ENCODE data around the gene DUSP28. TPM values are rescaled to one million over a fixed set of nuclear protein-coding genes. Genes with fewer than 3 reads are reported as not detected.

DUSP28 gene
- 10 to 100 TPM in 3 of 8 experiments, 1 to 10 TPM in 5; 4.4 to 11.2 (median 8.5) TPM for total RNA-seq

DNA sequence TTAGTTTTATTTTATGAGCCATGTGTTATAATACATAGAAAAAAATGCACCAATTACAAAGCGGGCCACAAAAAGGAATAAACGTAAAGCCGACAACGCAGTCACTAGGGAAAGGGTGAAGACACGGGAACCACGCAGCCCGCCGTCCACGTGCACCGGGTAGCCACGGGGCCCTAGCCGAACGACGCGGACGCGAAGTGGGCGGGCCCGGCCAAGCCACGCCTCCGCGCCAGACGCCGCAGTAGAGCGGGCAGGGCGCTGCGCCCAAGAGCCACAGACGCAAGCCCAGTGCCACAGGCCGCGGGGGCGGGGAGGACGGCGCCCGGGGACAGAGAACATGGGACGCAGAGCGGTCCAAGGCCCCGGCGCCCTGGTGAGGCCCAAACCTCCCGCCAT is at the start of gene DUSP28:
Gene DUSP28, plus strand, starts transcription at position 274 of the 396 bp plus-strand sequence. CDS start 328 bp downstream, outside the sequence.
- H3K4me3 ChIP-seq = peak within 1 kb of the TSS; percentile 52 to 81 (median 74)
- H3K4me1 ChIP-seq (replicated peaks in 1 of 2) = peaks cover 16 to 22% of the 10 kb centered on the region in 2 donors
- 0 to 1% (median 0%) methylated on average over 1 to 22 of the region's 39 CpGs; no CpG with 5 or more reads in 2 of the 10 experiments for WGBS, 10 experiments
- peak within 1 kb of the TSS; percentile 90 to 94 for H3K27ac ChIP-seq
- peak; percentile 55 to 77 (median 72) for ATAC-seq (replicated peaks in 6 of 8)
- in situ Hi-C loops (cut with MboI; ENCODE audit: low pct_unique_long_range_greater_than_20kb in 2 of 9, low sequenced_read_pairs in 9 of 9, unreplicated experiment in 9 of 9) = no loop called here

DNA sequence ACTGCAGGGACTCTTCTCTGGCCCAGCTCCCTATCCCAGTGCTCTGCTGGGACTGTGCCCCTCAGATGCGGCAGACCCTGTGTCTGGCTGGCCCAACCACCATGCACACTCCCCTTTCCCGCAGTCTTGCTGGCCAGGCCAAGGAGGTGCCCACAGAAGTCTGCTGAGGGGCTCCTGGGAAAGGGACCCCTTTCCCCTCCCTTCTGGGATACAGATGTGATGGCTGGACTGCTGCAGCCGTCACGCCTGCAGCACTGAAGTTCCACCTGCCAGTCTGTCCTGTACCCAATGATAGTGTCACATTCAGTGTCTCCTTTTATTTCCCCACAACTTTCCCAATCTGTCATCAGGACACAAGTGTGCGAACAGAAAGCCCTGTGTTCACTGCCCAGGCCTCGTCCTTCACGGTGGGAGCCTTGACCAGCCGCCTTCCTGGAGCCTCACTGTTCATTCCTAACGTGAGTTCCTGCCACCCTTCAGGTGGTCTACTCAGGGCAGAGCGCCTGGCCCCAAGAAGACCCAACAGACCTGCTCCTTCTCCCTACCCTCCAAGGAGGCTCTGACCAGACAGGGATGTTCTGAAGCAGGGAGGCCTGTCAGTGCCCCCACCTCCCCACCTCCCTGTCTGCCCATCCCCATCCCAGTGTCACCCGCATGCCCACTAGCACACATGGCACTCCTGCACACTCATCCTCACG is 49.5 kb upstream of the DUSP28 start:
- no peak overlapping the region for H3K27ac ChIP-seq
- WGBS, 10 experiments = 100% methylated on average over 2 of the region's 12 CpGs; no CpG with 5 or more reads in 9 of the 10 experiments
- in situ Hi-C loops (cut with MboI; ENCODE audit: low pct_unique_long_range_greater_than_20kb in 2 of 9, low sequenced_read_pairs in 9 of 9, unreplicated experiment in 9 of 9) = no loop called here
- ATAC-seq (replicated peaks in 6 of 8) = no peak
- H3K4me1 ChIP-seq (replicated peaks in 1 of 2) = peaks cover 0 to 4% of the 10 kb centered on the region in 2 donors
- no peak overlapping the region for H3K4me3 ChIP-seq

DNA sequence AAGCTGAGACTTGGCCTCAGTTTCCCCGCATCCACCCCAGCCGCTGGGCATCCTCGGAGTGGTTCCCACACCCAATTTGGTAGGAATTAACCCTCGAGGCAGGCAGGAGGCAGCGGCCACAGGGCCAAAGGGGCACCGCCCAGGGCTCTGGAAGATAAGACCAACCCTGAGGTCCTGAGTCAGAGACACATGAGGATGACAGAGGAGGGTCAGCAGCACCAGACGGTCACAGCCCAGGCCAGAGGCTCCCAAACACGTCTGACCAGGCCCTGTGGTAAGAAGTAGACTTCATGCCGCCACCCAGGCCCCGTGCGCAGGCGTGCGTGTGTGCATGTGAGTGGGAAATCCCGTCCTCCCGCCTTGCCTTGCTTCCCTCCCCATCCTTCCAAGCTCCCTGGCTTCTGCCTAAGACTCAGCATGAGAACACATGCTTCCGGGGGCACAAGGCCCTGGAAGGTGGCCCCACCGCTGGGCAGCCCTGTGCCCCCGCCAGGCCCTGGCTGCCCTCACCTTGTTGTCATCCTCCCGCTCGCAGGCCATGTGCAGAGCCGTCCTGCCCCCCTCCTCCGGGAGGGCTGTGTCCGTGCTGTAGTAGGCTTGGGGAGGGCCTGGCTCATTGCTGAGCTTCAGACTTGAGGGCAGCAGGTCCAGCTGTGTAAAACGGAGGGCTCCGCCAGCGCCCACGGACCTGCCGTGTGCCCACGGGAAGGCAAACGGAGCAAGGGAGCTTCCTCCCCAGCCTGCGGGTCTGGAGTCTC is 48.6 kb upstream of the DUSP28 start:
- Histone ChIP-seq H3K4me3 (no peak overlapping the region), H3K27ac (no peak overlapping the region), H3K4me1 (replicated peaks in 1 of 2) (peaks cover 0 to 4% of the 10 kb centered on the region in 2 donors)
- no peak for ATAC-seq (replicated peaks in 6 of 8)
- 70 to 100% (median 88%) methylated on average over 1 to 7 of the region's 31 CpGs; no CpG with 5 or more reads in 4 of the 10 experiments for WGBS, 10 experiments
- in situ Hi-C loops (cut with MboI; ENCODE audit: low pct_unique_long_range_greater_than_20kb in 2 of 9, low sequenced_read_pairs in 9 of 9, unreplicated experiment in 9 of 9) = no loop called here

- no peak for ATAC-seq (replicated peaks in 6 of 8)
- in situ Hi-C loops (cut with MboI; ENCODE audit: low pct_unique_long_range_greater_than_20kb in 2 of 9, low sequenced_read_pairs in 9 of 9, unreplicated experiment in 9 of 9) = no loop called here
- 90 to 100% (median 100%) methylated on average over 2 to 4 of the region's 11 CpGs; no CpG with 5 or more reads in 5 of the 10 experiments for WGBS, 10 experiments
Measured at GRCh38 chr2:240512109-240512485, 48.1 kb upstream of the DUSP28 start.

GRCh38 chr2:240512666-240513535 is 47.3 kb upstream of the DUSP28 start:
- no peak for ATAC-seq (replicated peaks in 6 of 8)
- H3K4me1 ChIP-seq (replicated peaks in 1 of 2) = peaks cover 0 to 4% of the 10 kb centered on the region in 2 donors
- in situ Hi-C loops (cut with MboI; ENCODE audit: low pct_unique_long_range_greater_than_20kb in 2 of 9, low sequenced_read_pairs in 9 of 9, unreplicated experiment in 9 of 9) = no loop called here
- 78 to 100% (median 86%) methylated on average over 1 to 8 of the region's 21 CpGs; no CpG with 5 or more reads in 5 of the 10 experiments for WGBS, 10 experiments
- H3K4me3 ChIP-seq = no peak overlapping the region
- H3K27ac ChIP-seq = no peak overlapping the region

More at GRCh38 chr2:240512109-240512485, 48.1 kb upstream of the DUSP28 start:
- no peak overlapping the region for H3K27ac ChIP-seq
- H3K4me3 ChIP-seq = no peak overlapping the region
- H3K4me1 ChIP-seq (replicated peaks in 1 of 2) = peaks cover 0 to 4% of the 10 kb centered on the region in 2 donors

- WGBS, 10 experiments = 0 to 40% (median 22%) methylated on average over 1 to 11 of the region's 13 CpGs; no CpG with 5 or more reads in 5 of the 10 experiments
- ATAC-seq (replicated peaks in 6 of 8) = peak; percentile 91 to 100 (median 98)
- in situ Hi-C loops (cut with MboI; ENCODE audit: low pct_unique_long_range_greater_than_20kb in 2 of 9, low sequenced_read_pairs in 9 of 9, unreplicated experiment in 9 of 9) = no loop called here
- Histone ChIP-seq H3K27ac (no peak overlapping the region), H3K4me1 (replicated peaks in 1 of 2) (peaks cover 0 to 4% of the 10 kb centered on the region in 2 donors), H3K4me3 (no peak overlapping the region)
Measured at GRCh38 chr2:240513549-240514287, 46.4 kb upstream of the DUSP28 start.

DNA sequence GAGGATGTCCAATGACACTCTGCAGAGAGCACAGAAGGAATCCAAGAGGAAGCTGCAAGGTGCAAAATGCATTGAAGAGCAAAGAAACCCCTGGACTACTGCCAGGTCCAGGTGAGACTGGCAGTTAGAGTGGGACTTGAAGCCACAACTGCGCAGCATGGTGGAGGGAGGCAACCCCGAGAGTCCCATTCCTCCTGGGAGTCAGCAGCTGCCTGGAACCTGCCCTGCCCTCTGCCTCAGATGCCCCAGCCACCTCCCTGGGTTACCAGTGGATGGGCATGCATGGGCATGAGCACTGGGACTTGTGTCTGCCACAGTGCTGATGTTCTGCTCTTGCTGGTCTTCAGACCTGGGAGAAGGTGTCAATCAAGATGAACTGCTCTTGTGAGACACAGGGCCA is 45.5 kb upstream of the DUSP28 start:
- in situ Hi-C loops (cut with MboI; ENCODE audit: low pct_unique_long_range_greater_than_20kb in 2 of 9, low sequenced_read_pairs in 9 of 9, unreplicated experiment in 9 of 9) = no loop called here
- WGBS, 10 experiments = 92 to 100% (median 100%) methylated on average over 1 to 2 of the region's 2 CpGs; no CpG with 5 or more reads in 6 of the 10 experiments
- Histone ChIP-seq H3K4me3 (no peak overlapping the region), H3K27ac (no peak overlapping the region), H3K4me1 (replicated peaks in 1 of 2) (peaks cover 0 to 7% of the 10 kb centered on the region in 2 donors)
- ATAC-seq (replicated peaks in 6 of 8) = no peak

DNA sequence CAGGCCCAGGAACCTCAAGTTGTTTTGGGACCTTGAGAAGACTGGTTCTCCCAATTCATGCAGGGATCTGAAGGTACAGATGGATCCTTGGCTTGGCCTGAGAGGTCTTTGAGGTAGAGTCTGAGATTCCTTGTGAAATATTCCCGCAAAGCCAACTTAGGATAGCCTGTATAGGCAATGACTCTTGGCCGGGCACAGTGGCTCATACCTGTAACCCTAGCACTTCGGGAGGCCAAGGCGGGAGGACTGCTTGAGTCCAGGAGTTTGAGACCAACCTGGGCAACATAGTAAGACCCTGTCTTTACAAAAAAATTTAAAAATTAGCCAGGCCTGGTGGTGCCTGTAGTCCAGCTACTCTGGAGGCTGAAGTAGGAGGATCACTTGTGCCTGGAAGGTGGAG is 42.8 kb upstream of the DUSP28 start:
- Histone ChIP-seq H3K27ac (no peak overlapping the region), H3K4me1 (replicated peaks in 1 of 2) (peaks cover 0 to 7% of the 10 kb centered on the region in 2 donors), H3K4me3 (no peak overlapping the region)
- 40 to 100% (median 80%) methylated on average over 1 to 4 of the region's 4 CpGs; no CpG with 5 or more reads in 3 of the 10 experiments for WGBS, 10 experiments
- ATAC-seq (replicated peaks in 6 of 8) = no peak
- in situ Hi-C loops (cut with MboI; ENCODE audit: low pct_unique_long_range_greater_than_20kb in 2 of 9, low sequenced_read_pairs in 9 of 9, unreplicated experiment in 9 of 9) = no loop called here

GRCh38 chr2:240518981-240519380 is 41.2 kb upstream of the DUSP28 start:
- 60 to 97% (median 90%) methylated on average over 1 to 5 of the region's 5 CpGs; no CpG with 5 or more reads in 4 of the 10 experiments for WGBS, 10 experiments
- no peak for ATAC-seq (replicated peaks in 6 of 8)
- Histone ChIP-seq H3K4me1 (replicated peaks in 1 of 2) (peaks cover 0 to 5% of the 10 kb centered on the region in 2 donors), H3K27ac (no peak overlapping the region), H3K4me3 (no peak overlapping the region)
- in situ Hi-C loops (cut with MboI; ENCODE audit: low pct_unique_long_range_greater_than_20kb in 2 of 9, low sequenced_read_pairs in 9 of 9, unreplicated experiment in 9 of 9) = no loop called here

- ATAC-seq (replicated peaks in 6 of 8) = peak in 2 of 8 experiments; percentile 78 to 84
- Histone ChIP-seq H3K27ac (no peak overlapping the region), H3K4me3 (no peak overlapping the region), H3K4me1 (replicated peaks in 1 of 2) (peaks cover 0 to 2% of the 10 kb centered on the region in 2 donors)
- in situ Hi-C loops (cut with MboI; ENCODE audit: low pct_unique_long_range_greater_than_20kb in 2 of 9, low sequenced_read_pairs in 9 of 9, unreplicated experiment in 9 of 9) = no loop called here
- WGBS, 10 experiments = 0 to 60% (median 46%) methylated on average over 2 to 20 of the region's 25 CpGs
Measured at GRCh38 chr2:240519396-240520129, 40.6 kb upstream of the DUSP28 start.

GRCh38 chr2:240520130-240520973 is 39.8 kb upstream of the DUSP28 start:
- no peak overlapping the region for H3K27ac ChIP-seq
- 20 to 93% (median 33%) methylated on average over 2 to 32 of the region's 52 CpGs; no CpG with 5 or more reads in 6 of the 10 experiments for WGBS, 10 experiments
- no peak overlapping the region for H3K4me3 ChIP-seq
- H3K4me1 ChIP-seq (replicated peaks in 1 of 2) = peaks cover 0 to 2% of the 10 kb centered on the region in 2 donors
- in situ Hi-C loops (cut with MboI; ENCODE audit: low pct_unique_long_range_greater_than_20kb in 2 of 9, low sequenced_read_pairs in 9 of 9, unreplicated experiment in 9 of 9) = no loop called here
- ATAC-seq (replicated peaks in 6 of 8) = peak in 5 of 8 experiments; percentile 22 to 51 (median 26)
